Germinal center (tissue), 1 donor: Measurements from ENCODE around the gene ITPKC.

Experiments
- DNase-seq: peaks from one replicate; pipeline ENCODE4 v3.0.0; 2012; ENCODE audit warnings: mixed read lengths, low spot score

Gene ITPKC

GRCh38 chr19:40690050-40690692 is 26.7 kb upstream of the ITPKC start, which contains the start of gene NUMBL:
NUMBL (minus strand) TSS chr19:40690651; CDS start chr19:40690483, 168 bp downstream.
- DNase-seq: no peak

DNA sequence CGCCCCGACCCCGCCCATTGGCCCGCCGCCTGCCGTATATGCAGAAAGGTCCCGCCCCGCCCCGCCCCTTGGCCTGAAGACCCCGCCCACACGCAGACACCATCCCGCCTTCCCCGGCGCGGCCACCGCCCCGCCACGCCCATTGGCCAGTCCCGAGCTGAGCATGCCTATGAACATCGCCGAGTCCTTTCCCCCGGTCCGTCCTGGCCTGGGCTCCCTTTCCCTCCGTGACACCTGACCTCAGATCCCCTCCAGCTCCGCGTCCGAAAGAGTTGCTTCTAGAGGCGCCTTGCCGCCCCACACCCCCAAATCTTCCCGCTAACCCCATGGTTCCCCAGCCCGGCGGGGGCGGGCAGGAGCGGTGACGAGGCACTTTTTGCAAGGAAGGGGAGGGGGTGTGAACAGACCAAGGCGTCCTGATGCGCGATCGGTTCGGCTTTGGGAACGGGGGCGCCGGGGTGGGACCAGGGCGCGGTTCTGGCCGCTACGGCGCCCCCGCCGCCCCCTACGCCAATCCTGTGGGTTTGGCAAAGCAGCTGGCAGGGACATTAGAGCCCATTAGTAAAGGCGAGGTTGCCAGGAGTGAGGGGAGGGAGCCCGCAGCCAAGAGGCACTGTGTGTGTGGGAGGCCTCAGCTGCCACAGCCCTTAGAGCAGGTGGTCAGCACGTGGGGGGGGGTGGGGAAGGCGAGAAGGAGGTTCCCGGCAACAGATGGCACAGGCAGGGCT is 26.1 kb upstream of the ITPKC start:
- peak; percentile 96 for DNase-seq

DNA sequence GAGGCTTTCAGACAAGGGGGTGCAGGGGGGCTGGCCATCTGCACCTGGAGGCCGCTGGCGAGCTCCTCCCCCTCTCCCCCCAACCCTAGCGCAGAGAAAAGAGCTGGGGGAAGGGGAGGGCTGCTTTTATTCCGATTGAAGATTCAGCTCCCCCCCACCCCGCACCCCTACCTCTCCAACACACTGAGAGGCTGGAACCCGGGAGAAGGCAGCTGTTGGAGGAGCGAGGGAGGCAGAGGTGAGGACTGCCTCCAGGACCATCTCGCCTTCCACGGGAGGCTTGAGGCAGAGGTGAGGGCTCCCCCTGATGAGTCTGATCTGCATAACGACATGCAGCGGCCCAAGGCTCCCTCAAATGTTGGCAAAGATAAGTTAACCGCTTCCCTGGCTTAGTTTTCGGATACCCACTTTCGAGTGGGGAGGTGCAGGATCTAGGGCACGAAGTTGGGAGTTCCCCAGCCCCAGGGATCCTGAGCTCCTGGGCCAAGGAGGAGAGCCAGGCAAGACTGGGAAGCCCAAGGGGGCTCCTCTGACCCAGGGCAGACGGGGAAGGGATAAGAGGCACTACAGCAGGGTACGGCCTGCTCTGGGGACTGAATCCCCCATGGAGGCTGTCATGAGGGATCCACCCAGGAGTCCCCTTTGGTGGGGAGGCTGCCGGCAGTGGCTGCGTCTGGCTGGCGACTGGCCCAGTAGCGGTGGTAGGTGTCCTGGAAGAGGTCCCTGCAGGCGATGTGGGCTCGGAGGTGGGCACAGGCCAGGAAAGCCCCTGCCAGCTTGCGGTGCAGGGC is 25.3 kb upstream of the ITPKC start:
- DNase-seq: peak; percentile 30

- no peak for DNase-seq
Observed at GRCh38 chr19:40692212-40692551, 24.7 kb upstream of the ITPKC start.

GRCh38 chr19:40693150-40693788 is 23.6 kb upstream of the ITPKC start:
- no peak for DNase-seq

GRCh38 chr19:40693896-40694295 is 23.0 kb upstream of the ITPKC start:
- no peak for DNase-seq

DNA sequence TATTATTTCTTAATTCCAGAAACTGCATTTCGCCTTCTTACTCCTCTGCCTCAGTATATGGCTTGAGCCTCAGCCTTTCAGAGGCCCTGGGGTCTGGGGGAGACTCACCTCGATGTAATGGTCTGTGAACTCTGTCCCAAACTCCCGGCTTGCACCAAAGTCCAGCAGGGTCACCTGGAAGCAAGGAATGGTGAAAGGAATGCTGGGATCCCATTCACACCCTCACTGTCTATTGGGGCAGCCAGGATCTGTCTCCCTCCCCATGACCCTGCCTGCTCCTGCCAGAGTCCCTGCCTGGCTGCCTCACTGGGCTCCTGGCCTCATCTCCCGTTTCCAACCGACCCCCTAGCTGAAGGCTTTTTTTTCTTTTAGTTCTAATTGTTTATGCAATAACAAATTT is 21.0 kb upstream of the ITPKC start:
- no peak for DNase-seq

DNA sequence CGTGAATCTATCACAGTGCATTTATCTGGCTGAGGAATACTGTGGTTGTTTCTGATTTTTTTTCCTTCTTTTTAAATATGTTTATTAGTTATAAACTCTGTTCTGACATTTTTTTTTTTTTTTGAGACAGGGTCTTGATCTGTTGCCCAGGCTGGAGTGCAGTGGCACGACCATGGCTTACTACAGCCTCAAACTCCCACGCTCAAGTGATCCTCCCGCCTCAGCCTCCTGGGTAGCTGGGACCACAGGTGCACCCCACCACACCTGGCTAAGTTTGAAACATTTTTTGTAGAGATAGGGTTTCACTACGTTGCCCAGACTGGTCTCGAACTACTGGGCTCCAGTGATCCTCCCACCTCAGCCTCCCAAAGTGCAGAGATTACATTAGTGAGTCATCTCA is 19.9 kb upstream of the ITPKC start:
- no peak for DNase-seq

DNA sequence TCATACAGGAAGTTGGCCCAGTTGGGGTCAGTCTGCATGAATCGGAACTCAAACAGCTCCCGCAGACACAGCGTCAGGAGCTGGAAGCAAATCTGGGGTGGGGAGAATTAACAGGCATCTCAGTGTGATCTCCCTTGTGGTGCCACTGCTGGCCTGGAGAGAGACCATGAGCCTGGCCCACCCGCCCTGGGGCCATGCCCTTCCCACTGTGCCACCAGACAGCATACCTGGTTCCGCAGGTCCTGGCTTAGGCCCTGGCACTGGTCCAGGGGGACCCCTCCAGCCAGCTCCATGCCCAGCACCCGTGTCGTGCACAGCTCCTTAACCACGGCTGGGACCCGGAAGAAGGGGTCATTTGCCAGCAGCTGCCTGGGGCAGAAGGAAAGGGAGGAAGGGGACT is 16.8 kb upstream of the ITPKC start:
- no peak for DNase-seq

GRCh38 chr19:40701758-40702157 is 15.2 kb upstream of the ITPKC start:
- DNase-seq: no peak

DNA sequence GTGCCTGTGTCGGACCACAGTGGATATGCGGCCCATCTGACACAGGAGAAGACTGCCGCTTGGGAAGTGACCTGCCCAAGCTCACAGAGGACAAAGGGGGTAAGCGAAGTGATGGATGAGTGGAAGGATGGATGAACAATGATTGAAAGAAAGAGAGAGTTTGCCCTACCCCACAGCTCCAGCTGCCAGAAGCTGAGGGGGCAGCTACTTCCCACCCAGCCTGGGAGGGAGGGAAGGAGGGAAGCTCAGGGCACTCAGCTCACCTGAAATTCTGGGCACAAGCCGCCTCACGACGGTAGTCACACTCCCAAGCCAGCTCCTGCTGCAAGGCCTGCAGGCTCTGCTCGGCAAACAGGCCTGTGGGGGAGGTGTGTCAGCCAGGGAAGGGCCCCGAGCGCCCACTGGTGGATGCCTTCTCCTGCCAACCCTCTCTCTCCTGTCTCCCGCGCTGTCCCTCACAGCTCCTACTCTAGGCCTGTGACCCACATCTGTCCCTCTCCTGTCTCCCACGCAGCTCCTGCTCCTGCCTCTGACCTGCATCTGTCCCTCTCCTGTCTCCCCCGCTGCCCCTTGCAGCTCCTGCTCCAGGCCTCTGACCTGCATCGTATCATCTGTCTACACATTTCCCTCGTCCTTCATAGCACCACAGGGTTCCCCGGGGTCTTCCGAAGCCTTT is 14.4 kb upstream of the ITPKC start:
- DNase-seq: no peak

GRCh38 chr19:40703029-40703755 is 13.7 kb upstream of the ITPKC start:
- DNase-seq: no peak

GRCh38 chr19:40704491-40705361 is 12.2 kb upstream of the ITPKC start:
- DNase-seq: no peak

DNA sequence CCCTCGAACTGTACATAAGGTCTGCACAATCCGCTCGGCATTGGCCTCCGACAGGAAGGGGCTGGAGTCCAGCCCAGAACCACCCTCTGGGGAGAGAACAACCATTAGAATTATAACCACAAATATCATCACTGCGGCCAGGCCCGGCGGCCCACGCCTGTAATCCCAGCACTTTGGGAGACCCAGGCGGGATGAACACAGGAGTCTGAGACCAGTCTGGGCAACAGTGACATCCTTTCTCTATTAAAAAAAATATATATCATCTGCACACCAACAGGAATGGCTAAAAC is 11.6 kb upstream of the ITPKC start:
- no peak for DNase-seq

- no peak for DNase-seq
Observed at GRCh38 chr19:40705950-40706619, 10.8 kb upstream of the ITPKC start.

DNA sequence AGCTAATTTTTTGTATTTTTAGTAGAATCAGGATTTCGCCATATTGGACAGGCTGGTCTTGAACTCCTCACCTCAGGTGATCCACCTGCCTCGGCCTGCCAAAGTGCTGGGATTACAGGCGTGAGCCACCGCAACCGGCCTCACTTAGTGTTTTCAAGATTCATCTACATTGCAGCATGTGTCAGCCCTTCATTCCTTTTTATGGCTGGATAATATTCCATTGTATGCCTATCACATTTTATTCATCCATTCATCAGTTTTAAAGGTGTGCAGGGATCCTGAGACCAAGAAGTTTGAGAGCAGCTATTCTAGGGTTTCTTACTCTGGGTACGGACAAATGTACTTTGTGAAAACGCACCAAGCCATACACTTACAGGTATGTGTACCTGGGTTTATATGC is 9.3 kb upstream of the ITPKC start:
- no peak for DNase-seq

- no peak for DNase-seq
Observed at GRCh38 chr19:40709817-40710216, 7.1 kb upstream of the ITPKC start.

GRCh38 chr19:40713939-40714338 is 3.0 kb upstream of the ITPKC start:
- DNase-seq: no peak

DNA sequence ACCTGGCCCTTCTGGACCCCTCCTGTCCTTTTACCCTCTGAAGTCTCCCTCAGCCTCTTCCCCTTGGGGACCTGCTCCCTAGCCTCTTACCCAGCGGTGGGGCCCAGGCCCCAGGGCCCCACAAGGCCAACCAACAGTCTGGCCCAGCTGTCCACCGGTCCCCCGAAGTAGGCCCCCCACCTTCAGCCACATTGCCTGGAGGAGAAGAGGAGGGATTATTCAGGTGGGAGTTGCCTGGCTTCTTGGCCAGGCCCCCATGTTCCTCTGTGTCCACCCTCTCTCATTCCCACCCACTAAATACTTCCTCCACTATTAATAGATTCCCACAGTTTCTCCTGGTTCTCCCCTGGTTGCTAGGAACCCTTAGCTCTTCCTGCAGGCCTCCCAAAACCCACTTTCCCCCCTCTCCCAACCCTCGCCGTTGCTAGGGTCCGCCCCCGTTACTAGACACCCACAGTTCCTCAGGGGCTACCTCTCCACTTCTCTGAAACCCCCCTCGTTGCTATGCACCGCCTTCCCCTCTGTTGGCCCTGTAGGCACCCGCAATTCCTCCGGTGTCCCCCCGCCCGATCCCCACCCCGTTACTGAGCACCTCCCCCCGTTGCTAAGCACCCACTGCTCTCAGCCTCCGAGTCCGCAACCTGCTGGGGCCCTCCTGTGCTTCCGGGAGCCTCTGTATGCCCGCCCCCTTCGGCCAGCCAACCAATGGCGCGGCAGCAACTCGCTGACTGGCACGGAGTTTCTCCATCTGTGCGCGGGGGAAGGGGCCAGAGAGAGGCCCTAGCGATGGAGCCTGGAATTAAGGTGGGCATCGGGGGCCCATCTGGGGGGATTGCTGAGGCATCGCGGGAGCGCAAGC is 2.2 kb upstream of the ITPKC start:
- DNase-seq: peak; percentile 96
